GM18867 (cell line): ENCODE measurements around the gene BPIFB6.
"Not testable (repeated sequence)": the region's sequence is repeated elsewhere in the genome, so short reads cannot be mapped to it uniquely, and the experiment has no call there.

ENCODE experiments used
- ATAC-seq: cut with Tn5 transposase; IDR thresholded peaks from one replicate; pipeline ENCODE4 v1.9.1; 2021; ENCODE audit warnings: mild to moderate bottlenecking, moderate library complexity; ENCODE audit not compliant: unreplicated experiment

Gene BPIFB6

DNA sequence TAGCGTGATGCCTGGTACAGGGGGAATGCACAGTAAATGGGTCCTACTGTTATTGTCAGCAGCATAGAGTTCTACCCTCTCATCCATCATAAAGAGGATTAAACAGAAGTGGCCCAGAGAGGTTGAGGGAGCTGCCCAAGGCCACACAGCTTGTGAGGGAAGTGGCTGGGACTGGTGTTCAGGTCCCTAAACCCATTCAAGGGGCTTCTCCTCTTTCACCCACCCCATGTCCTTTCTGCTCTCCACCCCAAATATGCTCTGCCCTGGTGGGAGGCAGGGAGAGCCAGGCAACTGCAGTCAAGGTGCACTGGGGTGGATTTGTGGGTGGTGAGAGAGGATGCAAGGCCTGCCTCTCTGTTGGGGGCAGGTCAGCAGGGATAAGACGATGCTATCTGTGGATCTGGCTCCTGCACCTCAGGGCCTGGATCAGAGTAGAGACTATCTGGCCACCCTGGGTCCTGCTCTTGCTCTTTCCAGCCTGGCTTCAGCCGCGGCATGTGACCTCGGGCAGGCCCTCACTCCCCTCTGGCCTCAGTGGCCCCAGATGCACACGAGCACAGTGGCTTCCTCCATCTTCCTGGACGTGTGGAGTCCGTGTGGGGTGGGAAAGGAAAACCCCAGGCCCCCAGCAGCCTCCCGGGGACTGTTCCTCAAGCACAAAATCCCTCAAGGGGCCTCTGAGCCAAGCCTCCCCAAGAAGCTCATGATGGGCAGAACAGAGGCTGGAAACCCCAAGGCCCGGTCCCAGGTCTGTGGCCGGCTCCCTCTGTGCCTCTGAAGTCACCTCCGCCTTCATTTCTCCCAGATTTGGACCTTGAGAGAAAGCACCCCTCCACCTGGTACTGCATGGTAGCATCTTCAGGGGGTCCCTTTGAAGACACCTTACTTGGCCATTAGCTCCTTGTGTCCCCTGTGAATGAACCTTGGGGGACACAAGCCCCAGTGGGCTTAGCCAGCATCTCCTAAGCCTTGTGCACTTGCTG lies 3.4 kb upstream of the BPIFB6 start:
- ATAC-seq = no peak

DNA sequence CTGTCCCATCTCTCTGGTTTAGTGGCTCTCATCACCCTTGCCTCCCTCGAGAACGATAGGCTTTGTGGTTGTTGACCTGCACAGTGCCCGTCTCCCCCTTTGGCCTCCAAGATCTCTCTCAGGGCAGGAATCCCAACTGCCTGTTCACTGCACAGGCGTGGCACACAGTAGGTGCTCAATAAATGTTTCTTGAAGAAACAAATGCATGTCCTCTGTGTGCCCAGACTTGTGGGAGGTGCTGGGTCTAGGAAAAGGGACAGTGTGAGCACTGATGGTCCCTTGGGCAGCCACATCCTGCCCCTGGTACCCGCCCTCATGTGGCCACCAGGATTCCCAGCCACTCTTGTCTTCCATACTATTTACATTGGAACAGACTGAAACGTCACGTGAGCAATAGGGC lies 2.6 kb upstream of the BPIFB6 start:
- ATAC-seq = no peak

DNA sequence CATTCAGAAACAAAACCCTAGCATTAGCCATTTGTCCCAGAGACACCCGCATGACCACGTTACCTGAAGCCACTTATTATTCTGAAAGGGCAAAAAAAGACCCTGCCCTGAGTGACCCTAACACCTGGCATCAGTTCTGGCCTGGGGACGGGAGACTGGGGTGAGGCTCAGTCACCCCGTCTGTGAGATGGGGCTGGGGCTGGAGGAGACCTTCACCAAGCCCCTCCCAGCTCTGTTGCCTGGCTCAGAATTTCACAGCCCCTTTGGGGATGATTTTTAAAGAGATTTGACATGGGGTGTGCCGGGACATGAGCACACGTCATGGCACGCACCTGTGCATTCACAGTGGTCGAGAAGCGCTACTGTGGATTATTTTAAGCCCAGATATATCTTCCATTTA lies 1.4 kb upstream of the BPIFB6 start:
- ATAC-seq = no peak

DNA sequence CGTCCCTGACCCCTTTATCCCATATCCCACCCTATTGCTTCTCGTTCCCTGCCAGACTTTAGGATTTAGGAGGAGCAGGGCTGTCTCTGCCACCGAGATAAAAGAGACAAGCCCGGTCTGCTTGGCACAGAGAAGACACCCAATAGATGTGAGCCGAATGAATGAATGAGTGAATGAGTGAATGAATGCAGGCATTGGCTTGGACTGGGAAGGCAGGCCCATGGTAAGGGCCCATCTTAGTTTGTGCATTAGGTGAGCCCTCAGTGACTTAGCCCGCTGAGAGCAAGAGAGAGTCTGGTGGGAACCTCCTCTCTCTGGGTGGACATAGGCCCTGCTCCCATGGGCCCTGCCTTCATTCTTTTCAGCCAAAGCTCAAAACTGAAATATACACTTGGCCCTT lies 879 bp upstream of the BPIFB6 start:
- no peak for ATAC-seq

DNA sequence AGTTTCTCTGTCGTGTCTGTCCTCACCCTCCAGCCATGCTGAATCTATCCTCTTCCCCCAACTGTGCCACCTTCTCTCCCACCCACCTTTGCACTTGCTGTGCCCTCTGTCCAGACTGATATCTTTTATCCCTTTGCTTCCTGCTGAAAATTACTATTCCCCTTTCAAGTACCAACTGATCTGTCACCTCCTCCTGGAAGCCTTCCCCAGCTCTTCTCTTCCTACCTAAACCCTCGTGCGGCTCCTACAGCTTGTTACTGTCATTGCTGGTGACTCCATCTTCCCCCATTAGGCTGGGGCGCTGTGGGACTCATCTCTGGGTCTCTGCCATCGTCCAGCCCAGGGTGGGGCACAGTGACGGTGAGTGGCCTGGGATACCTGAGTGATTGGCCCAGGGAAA lies 1.1 kb downstream of the BPIFB6 start:
- no peak for ATAC-seq

DNA sequence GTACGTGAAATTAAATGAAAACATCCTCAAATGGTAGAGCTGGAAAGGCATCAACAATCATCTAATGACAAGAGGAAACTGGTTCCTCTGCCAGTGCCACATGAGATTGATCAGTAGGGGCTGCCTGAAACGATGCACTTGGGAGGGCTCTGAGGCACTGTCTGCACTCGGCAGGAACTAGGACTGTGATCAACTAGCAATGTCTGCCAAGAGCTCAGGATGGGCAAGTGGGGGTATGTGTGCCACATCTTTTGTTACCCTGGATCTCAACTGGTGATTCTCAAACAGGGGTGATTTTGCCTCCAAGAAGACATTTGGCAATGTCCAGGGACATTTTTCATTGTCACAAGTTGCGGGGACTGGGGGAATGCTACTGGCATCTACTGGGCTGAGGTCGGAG lies 1.9 kb downstream of the BPIFB6 start:
- ATAC-seq = no peak

DNA sequence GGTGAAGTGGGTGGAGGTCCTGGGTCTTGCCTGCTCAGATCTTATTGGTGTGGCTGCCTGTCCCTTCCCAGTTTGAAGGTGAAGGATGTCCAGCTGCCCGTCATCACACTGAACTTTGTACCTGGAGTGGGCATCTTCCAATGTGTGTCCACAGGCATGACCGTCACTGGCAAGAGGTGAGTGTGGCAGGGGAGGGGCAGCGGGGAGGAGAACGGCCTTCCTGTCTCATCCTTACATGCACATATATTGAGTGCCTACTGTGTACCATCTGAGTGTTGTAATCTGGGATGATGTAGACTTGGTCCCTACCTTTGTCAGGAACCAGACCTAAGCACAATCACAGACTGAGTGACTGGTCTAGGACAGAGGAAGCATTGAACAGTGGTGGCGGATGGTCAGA lies 2.7 kb downstream of the BPIFB6 start:
- no peak for ATAC-seq

DNA sequence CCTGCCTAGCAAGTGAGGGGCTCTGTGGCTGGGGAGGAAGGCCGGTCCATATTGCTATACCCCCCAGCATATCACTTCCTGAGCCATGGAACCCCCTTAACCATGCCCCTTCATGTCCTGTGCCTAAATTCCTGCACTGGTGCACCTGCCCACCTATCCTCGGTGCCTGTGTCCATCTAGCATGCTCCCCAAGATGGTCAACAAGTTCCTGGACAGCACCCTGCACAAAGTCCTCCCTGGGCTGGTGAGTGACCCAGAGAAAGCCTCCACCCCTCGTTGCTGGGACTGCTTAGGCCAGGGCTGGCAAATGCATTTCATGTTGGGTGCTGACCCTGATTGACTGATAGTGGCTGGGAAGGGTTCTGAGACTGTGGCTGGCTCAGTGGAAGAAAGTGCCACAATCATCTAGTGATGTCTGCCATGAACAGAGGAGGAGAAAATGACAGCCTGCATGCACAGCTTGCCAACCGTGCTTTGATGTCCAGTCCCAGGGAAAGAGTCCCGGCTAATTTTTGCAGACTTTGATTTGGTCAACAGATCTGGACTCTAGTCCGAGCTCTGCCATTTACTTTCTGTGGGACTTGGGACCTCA lies 3.5 kb downstream of the BPIFB6 start:
- ATAC-seq = no peak

DNA sequence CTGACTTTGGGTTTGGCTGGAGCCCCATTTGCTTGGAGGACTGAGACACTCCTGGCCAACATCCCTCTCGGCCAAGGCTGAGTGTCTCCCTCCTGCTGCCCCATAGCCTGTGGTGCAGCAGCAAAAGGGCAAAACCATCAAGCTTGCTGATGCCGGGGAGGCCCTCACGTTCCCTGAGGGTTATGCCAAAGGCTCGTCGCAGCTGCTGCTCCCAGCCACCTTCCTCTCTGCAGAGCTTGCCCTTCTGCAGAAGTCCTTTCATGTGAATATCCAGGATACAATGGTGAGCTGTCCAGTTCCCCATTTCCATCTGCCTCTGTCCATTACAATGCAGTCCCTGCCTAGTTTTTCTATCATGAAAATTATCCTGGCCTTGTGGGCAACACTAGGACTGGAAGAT lies 6.0 kb downstream of the BPIFB6 start:
- no peak for ATAC-seq

DNA sequence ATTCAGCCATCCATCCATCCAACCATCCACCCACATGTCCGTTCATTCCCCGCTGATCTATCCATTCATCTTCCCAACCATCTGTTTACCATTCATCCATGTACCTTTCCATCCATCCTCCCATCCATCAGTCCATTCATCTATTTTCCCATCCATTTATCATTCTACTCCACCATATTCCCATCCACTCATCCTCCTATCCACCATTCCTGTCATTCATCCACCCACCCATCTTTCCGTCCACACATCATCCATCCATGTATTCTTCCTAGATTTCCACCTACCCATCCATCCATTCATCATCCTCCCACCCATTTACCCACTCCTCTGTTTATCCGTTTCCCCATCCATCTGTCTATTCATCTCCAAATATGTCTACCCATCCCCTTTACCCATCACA lies 6.8 kb downstream of the BPIFB6 start:
- ATAC-seq = no peak

DNA sequence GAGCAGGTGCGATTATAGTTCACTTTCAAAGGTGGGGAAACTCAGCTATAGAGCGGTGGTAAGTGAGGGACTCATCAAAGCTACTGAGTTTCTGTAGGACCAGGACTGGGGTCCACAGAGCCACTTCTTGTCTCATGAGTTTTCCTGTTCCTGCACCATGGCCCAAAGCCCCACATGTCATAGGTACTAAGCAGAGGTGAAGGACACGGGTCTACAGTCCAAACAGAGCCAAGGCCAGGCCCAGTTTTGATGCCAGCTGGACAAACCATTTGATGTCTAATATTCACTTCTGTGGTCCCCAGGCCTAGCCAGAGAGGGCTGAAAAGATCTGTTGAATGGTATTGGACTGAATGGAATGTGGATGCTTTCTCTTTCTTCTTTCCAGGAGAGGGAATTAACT lies 11.0 kb downstream of the BPIFB6 start:
- ATAC-seq = no peak

DNA sequence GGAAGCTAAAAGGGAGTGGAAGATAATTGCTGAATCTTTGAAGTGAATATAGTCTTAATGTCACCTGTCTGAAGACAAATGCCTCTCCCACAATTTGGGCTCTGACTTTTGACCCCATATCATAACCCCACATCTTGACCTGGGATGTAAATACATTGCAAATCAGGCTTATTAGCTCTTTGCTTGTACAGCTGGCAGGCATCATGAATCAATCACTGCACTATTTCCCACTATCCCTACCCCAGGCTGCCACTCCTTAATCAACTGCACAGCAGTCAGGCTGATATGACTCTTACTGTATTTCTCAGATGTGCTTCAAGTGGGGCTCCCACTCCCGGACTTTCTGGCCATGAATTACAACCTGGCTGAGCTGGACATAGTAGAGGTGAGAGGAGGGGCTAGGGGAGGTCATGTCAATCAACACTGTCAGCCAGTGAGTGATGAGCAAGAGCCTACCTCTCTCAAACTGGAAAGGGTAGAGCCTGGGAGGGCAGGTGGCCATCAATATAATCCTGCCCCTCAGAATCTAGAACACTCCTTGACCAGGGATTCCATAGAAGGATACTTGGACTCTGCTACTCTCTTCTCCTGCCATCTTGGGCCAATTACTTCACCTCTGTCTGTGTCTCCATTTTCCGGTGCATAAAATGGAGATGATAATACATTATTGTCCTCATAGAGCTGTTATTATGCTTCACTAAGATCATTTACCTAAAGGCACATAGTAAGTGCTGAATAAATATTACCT lies 11.7 kb downstream of the BPIFB6 start:
- no peak for ATAC-seq

DNA sequence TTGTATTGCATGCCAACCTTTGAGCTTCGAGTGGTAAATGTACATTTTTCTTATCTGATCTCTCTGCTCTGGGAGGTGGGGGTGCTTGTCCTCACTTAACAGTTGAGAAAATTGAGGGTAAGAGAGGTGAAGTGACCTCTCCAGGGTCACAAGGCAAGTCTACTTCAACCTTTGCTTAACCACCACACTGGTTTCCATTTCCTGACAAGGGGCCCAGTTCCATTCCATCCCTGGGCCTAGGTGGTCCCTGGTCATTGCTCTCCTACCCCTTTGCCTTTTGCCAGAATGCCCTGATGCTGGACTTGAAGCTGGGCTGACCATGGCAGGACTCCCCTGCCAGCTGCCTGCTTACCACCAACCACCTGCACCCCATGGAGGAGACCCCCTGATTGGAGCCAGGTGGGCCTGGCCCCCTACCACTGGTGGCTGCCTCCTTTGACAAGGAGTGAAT lies 12.3 kb downstream of the BPIFB6 start:
- ATAC-seq = no peak

DNA sequence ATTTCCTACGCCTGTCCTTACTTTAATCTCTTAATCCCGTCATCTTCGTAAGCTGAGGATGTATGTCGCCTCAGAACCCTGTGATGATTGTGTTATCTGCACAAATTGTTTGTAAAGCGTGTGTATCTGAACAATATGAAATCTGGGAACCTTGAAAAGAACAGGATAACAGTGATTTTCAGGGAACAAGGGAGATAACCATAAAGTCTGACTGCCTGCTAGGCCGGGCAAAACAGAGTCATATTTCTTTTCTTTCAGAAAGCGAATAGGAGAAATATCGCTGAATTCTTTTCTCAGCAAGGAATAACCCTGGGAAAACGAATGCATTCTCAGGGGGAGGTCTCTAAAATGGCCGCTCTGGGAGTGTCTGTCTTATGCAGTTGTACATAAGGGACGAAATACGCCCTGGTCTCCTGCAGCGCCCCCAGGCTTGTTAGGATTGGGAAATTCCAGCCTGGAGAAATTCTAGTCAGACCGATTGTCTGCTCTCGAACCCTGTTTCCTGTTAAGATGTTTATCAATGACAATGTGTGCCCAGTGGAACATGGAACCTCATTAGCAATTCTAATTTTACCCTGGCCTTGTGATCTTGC lies 13.8 kb downstream of the BPIFB6 start:
- not testable (repeated sequence) for ATAC-seq

DNA sequence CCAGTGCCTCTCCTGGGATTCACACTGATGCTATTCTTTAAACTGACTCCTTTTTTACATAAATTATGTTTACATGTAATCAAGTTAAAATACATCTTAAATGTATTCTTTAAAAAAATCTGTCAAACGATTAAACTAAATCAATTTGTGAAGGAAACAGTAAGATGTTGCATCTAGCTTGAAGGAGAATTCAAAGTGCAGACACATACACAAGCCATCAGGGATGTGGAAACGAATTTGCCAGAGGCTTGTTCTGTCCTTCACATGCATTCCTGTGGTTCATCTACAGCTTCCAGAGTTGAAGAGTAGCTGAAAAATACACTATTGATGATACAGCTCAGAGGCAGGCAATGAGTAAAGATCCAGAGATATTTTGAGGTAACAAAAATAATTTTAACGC lies 15.0 kb downstream of the BPIFB6 start:
- no peak for ATAC-seq

DNA sequence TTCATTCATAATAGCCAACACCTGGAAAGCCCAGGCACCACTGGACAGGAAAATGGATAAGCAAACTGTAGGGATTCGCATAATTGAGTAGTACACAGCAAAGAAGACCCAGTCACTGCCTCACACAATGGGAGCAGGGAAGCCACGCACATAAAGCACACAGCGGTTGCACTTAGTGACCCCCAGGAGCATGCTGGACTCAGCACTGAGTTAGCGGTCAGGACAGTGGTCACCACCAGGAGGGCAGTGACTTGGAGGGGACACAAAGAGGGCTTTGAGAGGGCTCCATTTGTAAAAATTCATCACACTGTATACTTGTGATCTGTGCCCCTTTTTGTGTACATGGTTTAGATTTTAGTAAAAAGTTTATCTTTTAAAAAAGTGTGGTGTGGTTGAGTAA lies 19.9 kb downstream of the BPIFB6 start:
- ATAC-seq = no peak

DNA sequence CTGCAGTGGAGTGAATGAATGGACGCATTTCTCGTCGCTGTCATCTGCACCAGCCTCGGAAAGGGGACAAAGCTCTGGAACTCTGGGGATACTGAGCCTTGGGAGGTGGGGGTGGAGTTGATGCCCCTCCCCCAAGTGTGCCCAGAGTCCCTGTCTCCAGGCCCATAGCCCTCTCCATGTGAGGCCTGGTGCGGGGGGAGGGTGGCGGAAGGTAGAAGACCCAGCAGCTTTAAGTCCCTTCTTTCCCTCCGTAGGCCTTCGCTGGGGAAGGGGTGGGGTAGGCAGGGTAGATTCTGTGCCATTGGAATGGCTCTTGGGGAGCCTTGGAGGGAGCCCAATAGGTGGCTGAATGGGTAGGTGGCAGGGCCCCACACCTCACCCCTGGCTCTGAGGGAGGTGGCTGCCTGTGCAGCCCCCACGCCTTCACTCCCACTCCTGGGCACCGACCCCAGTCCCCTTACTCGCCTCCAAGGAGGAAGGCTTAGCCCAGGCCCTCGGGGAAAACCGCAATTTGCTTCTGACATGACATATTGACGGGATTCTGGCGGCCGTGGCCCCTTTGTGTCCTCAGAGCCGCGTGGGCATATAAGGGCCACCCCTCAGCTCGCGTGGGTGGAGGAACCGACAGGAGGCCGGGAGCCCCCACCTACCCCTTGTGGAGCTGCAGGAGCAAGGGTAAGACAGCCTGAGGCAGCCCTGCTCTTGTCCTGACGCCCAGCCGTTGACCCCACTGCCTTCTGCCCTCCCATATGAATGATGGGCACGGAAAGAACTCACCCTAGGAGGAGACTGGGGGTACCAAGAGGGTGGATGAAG lies 22.1 kb downstream of the BPIFB6 start, which contains the start of gene BPIFB3:
Gene BPIFB3, plus strand, starts transcription at position 613 of the 816 bp plus-strand sequence. CDS start 1,533 bp downstream, outside the sequence.
- ATAC-seq = no peak

DNA sequence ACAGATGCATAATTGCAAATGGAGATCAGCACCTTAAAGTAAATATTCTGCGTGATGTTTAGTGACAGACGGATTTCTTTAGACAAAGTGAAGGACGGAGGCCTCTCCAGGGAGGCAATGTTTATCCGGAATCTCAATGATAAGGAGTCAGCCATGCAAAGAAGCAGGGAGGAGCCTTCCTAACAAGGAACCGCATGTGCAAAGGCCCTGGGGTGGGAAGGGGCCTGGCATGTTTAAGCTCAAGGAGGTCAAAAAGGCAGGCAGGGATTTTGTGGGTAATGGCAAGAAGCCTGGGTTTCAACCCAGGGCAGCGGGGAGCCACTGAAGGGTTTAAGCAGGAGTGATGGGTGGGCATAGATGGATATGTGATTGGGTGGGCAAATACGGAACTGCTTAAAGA lies 22.9 kb downstream of the BPIFB6 start:
- no peak for ATAC-seq

DNA sequence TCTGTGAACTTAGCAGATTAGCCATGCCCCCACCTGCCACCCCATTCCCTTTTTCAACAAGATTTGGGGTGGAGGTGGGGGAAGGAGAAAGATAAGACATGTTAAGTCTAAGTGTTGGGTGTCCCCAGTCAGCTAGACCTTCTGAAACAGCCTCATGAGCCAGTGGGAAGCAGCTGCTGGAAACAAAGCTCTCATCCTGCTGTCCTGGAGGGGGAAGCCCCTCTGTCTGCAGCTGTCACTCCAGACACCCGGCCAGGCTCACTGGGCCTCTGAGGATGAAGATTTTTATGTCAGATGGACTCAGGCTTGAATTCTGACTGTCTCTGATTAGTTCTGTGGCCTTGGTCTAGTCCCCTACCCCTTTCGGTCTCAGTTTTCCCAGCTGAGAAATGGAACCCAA lies 23.3 kb downstream of the BPIFB6 start:
- no peak for ATAC-seq

DNA sequence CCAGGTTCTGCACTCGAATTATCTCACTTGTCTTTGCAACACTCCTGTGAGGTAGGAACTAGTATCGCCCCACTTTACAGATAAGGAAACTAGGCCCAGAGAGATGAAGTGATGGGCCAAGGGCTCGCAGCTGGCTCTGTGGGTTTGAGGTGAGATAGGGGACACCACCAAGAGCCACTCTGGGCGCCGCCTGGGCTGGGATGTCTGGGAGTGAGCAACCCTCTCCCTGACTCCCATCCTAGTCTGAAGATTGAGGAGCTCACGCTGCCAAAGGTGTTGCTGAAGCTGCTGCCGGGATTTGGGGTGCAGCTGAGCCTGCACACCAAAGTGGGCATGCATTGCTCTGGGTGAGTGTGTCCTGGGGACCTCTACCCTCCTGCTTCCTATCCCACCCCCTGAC lies 27.7 kb downstream of the BPIFB6 start:
- no peak for ATAC-seq
